MM.1S (cell line): ENCODE results near the gene PTPRD.

Experiments used
- DNase-seq: peaks from one replicate; pipeline ENCODE4 v3.0.0-alpha.2; 2015
- H2AFZ ChIP-seq: fragments of 300-600 bp; sonication (generic); 2 replicates; pipeline ENCODE4 v1.6.0; 2016; ENCODE audit warnings: antibody characterized with exemption, low read length
- H3F3A ChIP-seq: fragments of 300-600 bp; sonication (generic); 2 replicates; pipeline ENCODE4 v1.6.1; 2016; ENCODE audit warnings: mild to moderate bottlenecking, antibody characterized with exemption, low read length, moderate library complexity, mixed read lengths; ENCODE audit not compliant: insufficient read depth
- H3K27ac ChIP-seq: fragments of 300-600 bp; sonication (generic); 2 replicates; pipeline ENCODE4 v1.5.1; 2016; ENCODE audit warnings: mild to moderate bottlenecking, low read length
- H3K27me3 ChIP-seq: fragments of 300-600 bp; sonication (generic); replicated peaks from 2 replicates; pipeline ENCODE4 v1.6.0; 2016; ENCODE audit warnings: low read length; ENCODE audit not compliant: insufficient read depth
- H3K36me3 ChIP-seq: fragments of 300-600 bp; sonication (generic); replicated peaks from 2 replicates; pipeline ENCODE4 v1.6.1; 2016; ENCODE audit warnings: mild to moderate bottlenecking, low read length, mixed read lengths; ENCODE audit not compliant: insufficient read depth
- H3K4me1 ChIP-seq: fragments of 300-600 bp; sonication (generic); 2 replicates; pipeline ENCODE4 v1.6.1; 2016; ENCODE audit warnings: low read length, mixed read lengths
- H3K4me2 ChIP-seq: fragments of 300-600 bp; sonication (generic); 2 replicates; pipeline ENCODE4 v1.6.0; 2016; ENCODE audit warnings: low read depth, low read length
- H3K4me3 ChIP-seq: fragments of 300-600 bp; sonication (generic); 2 replicates; pipeline ENCODE4 v1.5.1; 2016; ENCODE audit warnings: low read length, mixed read lengths
- H3K79me2 ChIP-seq: fragments of 300-600 bp; sonication (generic); 2 replicates; pipeline ENCODE4 v1.6.1; 2016; ENCODE audit warnings: mixed run types, low read length, mixed read lengths
- H3K9ac ChIP-seq: fragments of 300-600 bp; sonication (generic); 2 replicates; pipeline ENCODE4 v1.6.1; 2016; ENCODE audit warnings: low read length, mixed read lengths
- H3K9me2 ChIP-seq: fragments of 300-600 bp; sonication (generic); replicated peaks from 2 replicates; pipeline ENCODE4 v1.6.1; 2016; ENCODE audit warnings: mild to moderate bottlenecking, low read length, mixed read lengths; ENCODE audit not compliant: insufficient read depth
- H3K9me3 ChIP-seq: fragments of 300-600 bp; sonication (generic); replicated peaks from 2 replicates; pipeline ENCODE4 v1.6.1; 2016; ENCODE audit warnings: mild to moderate bottlenecking, low read length, mixed read lengths; ENCODE audit not compliant: insufficient read depth
- H4K20me1 ChIP-seq: fragments of 300-600 bp; sonication (generic); 2 replicates; pipeline ENCODE4 v1.6.1; 2016; ENCODE audit warnings: mild to moderate bottlenecking, low read length, moderate library complexity, mixed read lengths; ENCODE audit not compliant: insufficient read depth
- CTCF ChIP-seq: fragments of 300-600 bp; sonication (generic); IDR thresholded peaks from 2 replicates; pipeline ENCODE4 v1.5.1; 2016; ENCODE audit warnings: antibody characterized with exemption, low read length, mixed read lengths
- EZH2 ChIP-seq: fragments of 300-600 bp; sonication (generic); optimal IDR thresholded peaks from 2 replicates; pipeline ENCODE3; 2017; ENCODE audit warnings: low read depth, mild to moderate bottlenecking, antibody characterized with exemption, low read length, mixed read lengths
- EZH2phosphoT487 ChIP-seq: fragments of 300-600 bp; sonication (generic); IDR thresholded peaks from 2 replicates; pipeline ENCODE4 v1.6.1; 2018; ENCODE audit warnings: antibody characterized with exemption, low read length

PTPRD gene

GRCh38 chr9:10112070-10112469, 500.7 kb downstream of the PTPRD start:
- Histone ChIP-seq H3K79me2 (no peaks in the 10 kb centered on the region), H3K4me3 (no peak overlapping the region), H3K27ac (no peak overlapping the region), H3K4me2 (no peak overlapping the region), H2AFZ (no peak overlapping the region), H3K9ac (no peak overlapping the region), H4K20me1 (no peaks in the 10 kb centered on the region), H3K36me3 (no peaks in the 10 kb centered on the region), H3K27me3 (no peaks in the 10 kb centered on the region), H3K9me3 (no peaks in the 10 kb centered on the region), H3K9me2 (no peaks in the 10 kb centered on the region), H3F3A (no peaks in the 10 kb centered on the region), H3K4me1 (no peaks in the 10 kb centered on the region)
- no peak for TF ChIP-seq EZH2
- no peak for TF ChIP-seq CTCF
- no peak for TF ChIP-seq EZH2phosphoT487
- no peak for DNase-seq

GRCh38 chr9:10108815-10109214, 504.0 kb downstream of the PTPRD start:
- no peaks in the 10 kb centered on the region for H4K20me1 ChIP-seq
- no peak overlapping the region for H3K4me2 ChIP-seq
- no peaks in the 10 kb centered on the region for H3F3A ChIP-seq
- H3K9me3 ChIP-seq: no peaks in the 10 kb centered on the region
- no peaks in the 10 kb centered on the region for H3K9me2 ChIP-seq
- TF ChIP-seq EZH2: no peak
- no peak for TF ChIP-seq EZH2phosphoT487
- TF ChIP-seq CTCF: no peak
- no peak overlapping the region for H3K9ac ChIP-seq
- no peak overlapping the region for H3K27ac ChIP-seq
- H3K27me3 ChIP-seq: no peaks in the 10 kb centered on the region
- no peaks in the 10 kb centered on the region for H3K79me2 ChIP-seq
- H3K36me3 ChIP-seq: no peaks in the 10 kb centered on the region
- DNase-seq: no peak
- H3K4me1 ChIP-seq: no peaks in the 10 kb centered on the region
- H2AFZ ChIP-seq: no peak overlapping the region
- no peak overlapping the region for H3K4me3 ChIP-seq

GRCh38 chr9:10104774-10105173, 508.0 kb downstream of the PTPRD start:
- TF ChIP-seq CTCF (no peak), EZH2phosphoT487 (no peak), EZH2 (no peak)
- no peaks in the 10 kb centered on the region for H3K27me3 ChIP-seq
- H3K9me3 ChIP-seq: no peaks in the 10 kb centered on the region
- H2AFZ ChIP-seq: no peak overlapping the region
- DNase-seq: no peak
- no peak overlapping the region for H3K9ac ChIP-seq
- no peaks in the 10 kb centered on the region for H4K20me1 ChIP-seq
- no peak overlapping the region for H3K27ac ChIP-seq
- H3K4me2 ChIP-seq: no peak overlapping the region
- no peaks in the 10 kb centered on the region for H3K4me1 ChIP-seq
- H3K36me3 ChIP-seq: no peaks in the 10 kb centered on the region
- no peaks in the 10 kb centered on the region for H3K79me2 ChIP-seq
- H3K9me2 ChIP-seq: no peaks in the 10 kb centered on the region
- H3F3A ChIP-seq: no peaks in the 10 kb centered on the region
- H3K4me3 ChIP-seq: no peak overlapping the region

- Histone ChIP-seq H3K27me3 (no peaks in the 10 kb centered on the region), H3K4me1 (no peaks in the 10 kb centered on the region)
Measured at GRCh38 chr9:10095208-10095607, 517.6 kb downstream of the PTPRD start.

More at GRCh38 chr9:10095208-10095607, 517.6 kb downstream of the PTPRD start:
- no peak overlapping the region for H3K9ac ChIP-seq
- no peak overlapping the region for H2AFZ ChIP-seq
- DNase-seq: no peak
- no peak overlapping the region for H3K4me2 ChIP-seq
- TF ChIP-seq CTCF: no peak
- H3K79me2 ChIP-seq: no peaks in the 10 kb centered on the region
- no peaks in the 10 kb centered on the region for H3K36me3 ChIP-seq
- no peaks in the 10 kb centered on the region for H4K20me1 ChIP-seq
- H3K27ac ChIP-seq: no peak overlapping the region
- H3F3A ChIP-seq: no peaks in the 10 kb centered on the region
- H3K4me3 ChIP-seq: no peak overlapping the region
- H3K9me3 ChIP-seq: no peaks in the 10 kb centered on the region
- no peaks in the 10 kb centered on the region for H3K9me2 ChIP-seq
